ENCODE results near the gene TKT. TPM values are rescaled to one million over a fixed set of nuclear protein-coding genes. Genes with fewer than 3 reads are reported as not detected.

TKT gene, protein sequence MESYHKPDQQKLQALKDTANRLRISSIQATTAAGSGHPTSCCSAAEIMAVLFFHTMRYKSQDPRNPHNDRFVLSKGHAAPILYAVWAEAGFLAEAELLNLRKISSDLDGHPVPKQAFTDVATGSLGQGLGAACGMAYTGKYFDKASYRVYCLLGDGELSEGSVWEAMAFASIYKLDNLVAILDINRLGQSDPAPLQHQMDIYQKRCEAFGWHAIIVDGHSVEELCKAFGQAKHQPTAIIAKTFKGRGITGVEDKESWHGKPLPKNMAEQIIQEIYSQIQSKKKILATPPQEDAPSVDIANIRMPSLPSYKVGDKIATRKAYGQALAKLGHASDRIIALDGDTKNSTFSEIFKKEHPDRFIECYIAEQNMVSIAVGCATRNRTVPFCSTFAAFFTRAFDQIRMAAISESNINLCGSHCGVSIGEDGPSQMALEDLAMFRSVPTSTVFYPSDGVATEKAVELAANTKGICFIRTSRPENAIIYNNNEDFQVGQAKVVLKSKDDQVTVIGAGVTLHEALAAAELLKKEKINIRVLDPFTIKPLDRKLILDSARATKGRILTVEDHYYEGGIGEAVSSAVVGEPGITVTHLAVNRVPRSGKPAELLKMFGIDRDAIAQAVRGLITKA
- 391 and 446 TPM in 2 replicates for total RNA-seq (2022)
- Bru-seq, nascent RNA: percentile 88 among the genes with signal in this experiment
- BruChase-seq, experiment 1, labeled RNA remaining after a 6-hour chase: percentile 91 among the genes with signal in this experiment
- percentile 86 among the genes with signal in this experiment for BruChase-seq, experiment 2, labeled RNA remaining after a 2-hour chase
- long read RNA-seq, transcript TKT-208 (14 exons, 3,010 nt): major isoform, 116 of 160 reads
- long read RNA-seq, partial matches to known transcripts: 13 of 160 reads
- long read RNA-seq, other reads (novel, unspliced or antisense): 22 of 160 reads

DNA sequence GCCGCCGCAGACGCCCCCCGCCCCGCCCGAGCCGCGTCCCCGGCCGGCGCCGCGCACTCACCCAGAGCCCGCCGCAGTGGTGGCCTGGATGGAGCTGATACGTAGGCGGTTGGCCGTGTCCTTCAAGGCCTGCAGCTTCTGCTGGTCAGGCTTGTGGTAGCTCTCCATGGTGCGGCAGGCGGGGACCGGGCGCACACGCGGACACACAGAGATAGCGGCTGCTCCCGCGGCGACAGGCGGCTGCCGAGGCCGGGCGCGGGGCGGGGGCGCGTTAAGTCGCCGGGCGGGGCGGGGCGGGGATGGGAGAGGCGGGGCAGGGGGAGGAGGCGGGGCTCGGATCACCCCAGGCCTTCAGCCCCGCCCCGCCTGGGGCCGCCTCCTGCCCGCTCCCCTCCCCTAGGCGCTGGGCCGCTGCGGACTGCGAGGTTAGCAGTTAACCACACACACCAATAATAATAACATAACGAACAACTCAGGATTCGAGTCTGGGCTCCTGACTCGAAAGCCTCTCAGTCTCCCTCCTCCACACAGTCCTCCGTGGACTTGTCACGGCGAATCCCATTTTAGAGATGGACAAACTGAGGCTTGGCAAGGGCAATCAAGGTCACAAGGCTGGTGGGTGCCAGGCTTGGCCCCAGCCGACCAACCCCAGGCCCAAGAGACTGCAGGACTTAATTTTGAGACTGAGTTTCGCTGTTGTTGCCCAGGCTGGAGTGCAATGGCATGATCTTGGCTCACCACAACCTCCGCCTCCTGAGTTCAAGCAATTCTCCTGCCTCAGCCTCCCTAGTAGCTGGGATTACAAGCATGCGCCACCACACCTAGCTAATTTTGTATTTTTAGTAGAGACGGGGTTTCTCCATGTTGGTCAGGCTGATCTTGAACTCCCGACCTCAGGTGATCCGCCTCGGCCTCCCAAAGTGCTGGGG lies at the start of gene TKT:
Gene TKT, minus strand, starts transcription at position 248 of the 929 bp plus-strand sequence. Its CDS starts 80 bp downstream, at position 168.
- no TSS peak for BruUV-seq (replicated peaks)
- CTCF ChIA-PET: interaction anchor here (0.6 to 0.9 kb wide), 5 partner anchors 10 to 588 kb away, joined by 3 to 6 read pairs (median 4); no protein-coding TSS in a partner anchor

DNA sequence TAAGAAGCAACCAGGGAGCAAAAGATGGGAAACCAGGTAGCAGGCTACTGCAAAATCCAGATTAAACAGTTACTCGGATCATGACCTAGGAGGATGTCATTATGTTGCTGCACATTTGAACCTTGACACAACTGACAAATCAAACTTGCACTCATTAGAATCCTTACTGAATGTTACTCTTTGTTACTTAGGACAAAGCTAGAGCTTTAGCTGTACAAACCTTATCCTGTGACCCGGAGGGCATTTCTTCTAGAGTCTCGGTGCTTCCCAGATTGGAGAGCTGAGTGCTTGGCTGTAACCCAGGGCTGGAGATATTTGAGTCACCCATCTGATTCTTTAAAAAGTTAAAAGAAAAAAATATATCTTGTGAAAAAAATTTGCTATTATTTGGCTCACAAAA lies 48.1 kb upstream of the TKT start:
- no peak for DNase-seq
- Mint-ChIP-seq H3K27me3 (ENCODE audit: unreplicated experiment) (no peaks in the 10 kb centered on the region), H3K27ac (ENCODE audit: unreplicated experiment) (no peak overlapping the region), H3K9me3 (ENCODE audit: low read depth, unreplicated experiment) (no peaks in the 10 kb centered on the region), H3K36me3 (ENCODE audit: insufficient read depth, unreplicated experiment) (peaks cover 20% of the 10 kb centered on the region), H3K4me3 (ENCODE audit: low read depth, unreplicated experiment) (no peak overlapping the region), H3K4me1 (ENCODE audit: low read depth, unreplicated experiment) (no peaks in the 10 kb centered on the region)
- no TSS peak for BruUV-seq (replicated peaks)
- CTCF ChIA-PET: no interaction called here
- intact Hi-C loops (cut with micrococcal nuclease; ENCODE audit: unreplicated experiment): loop anchor here (10.0 kb wide), 1 partner anchor 231 kb away; no protein-coding TSS in a partner anchor
- TF ChIP-seq, protein P1, sequence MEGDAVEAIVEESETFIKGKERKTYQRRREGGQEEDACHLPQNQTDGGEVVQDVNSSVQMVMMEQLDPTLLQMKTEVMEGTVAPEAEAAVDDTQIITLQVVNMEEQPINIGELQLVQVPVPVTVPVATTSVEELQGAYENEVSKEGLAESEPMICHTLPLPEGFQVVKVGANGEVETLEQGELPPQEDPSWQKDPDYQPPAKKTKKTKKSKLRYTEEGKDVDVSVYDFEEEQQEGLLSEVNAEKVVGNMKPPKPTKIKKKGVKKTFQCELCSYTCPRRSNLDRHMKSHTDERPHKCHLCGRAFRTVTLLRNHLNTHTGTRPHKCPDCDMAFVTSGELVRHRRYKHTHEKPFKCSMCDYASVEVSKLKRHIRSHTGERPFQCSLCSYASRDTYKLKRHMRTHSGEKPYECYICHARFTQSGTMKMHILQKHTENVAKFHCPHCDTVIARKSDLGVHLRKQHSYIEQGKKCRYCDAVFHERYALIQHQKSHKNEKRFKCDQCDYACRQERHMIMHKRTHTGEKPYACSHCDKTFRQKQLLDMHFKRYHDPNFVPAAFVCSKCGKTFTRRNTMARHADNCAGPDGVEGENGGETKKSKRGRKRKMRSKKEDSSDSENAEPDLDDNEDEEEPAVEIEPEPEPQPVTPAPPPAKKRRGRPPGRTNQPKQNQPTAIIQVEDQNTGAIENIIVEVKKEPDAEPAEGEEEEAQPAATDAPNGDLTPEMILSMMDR (IDR thresholded peaks at IDR 0.05; ENCODE audit: unreplicated experiment): no peak

More for the DNA sequence above, at the start of gene TKT:
- H3K4me1 Mint-ChIP-seq (ENCODE audit: low read depth, unreplicated experiment): peaks cover 31% of the 10 kb centered on the region
- peak within 1 kb of the TSS; percentile 87 for H3K4me3 Mint-ChIP-seq (ENCODE audit: low read depth, unreplicated experiment)
- intact Hi-C loops (cut with micrococcal nuclease; ENCODE audit: unreplicated experiment): loop anchor here (2.0 kb wide), 1 partner anchor 17 kb away; no protein-coding TSS in a partner anchor
- H3K27me3 Mint-ChIP-seq (ENCODE audit: unreplicated experiment): no peaks in the 10 kb centered on the region
- TF ChIP-seq, protein P1 (IDR thresholded peaks at IDR 0.05; ENCODE audit: unreplicated experiment): no peak
- peaks cover 47% of the 10 kb centered on the region for H3K36me3 Mint-ChIP-seq (ENCODE audit: insufficient read depth, unreplicated experiment)
- no peaks in the 10 kb centered on the region for H3K9me3 Mint-ChIP-seq (ENCODE audit: low read depth, unreplicated experiment)
- DNase-seq: peak; percentile 86
- peak within 1 kb of the TSS; percentile 68 for H3K27ac Mint-ChIP-seq (ENCODE audit: unreplicated experiment)

DNA sequence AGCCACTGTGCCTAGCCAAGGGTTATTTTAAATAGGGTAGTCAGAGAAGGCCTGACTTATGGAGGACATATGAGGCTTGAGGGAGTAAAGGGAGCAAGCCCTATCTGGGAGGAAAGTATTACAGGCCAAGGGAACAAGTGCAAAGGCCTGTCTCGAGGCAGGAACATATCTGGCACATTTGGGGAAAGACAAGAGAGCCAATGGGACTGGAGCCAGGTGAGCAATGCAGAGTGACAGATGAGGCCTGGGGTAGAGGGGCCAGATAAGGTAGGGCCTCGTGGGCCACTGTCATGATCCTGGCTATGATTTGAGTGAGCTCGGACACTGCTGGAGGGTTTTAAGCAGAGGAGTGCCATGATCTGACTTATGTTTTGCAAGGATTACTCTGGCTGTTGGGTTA lies 47.7 kb upstream of the TKT start:
- Mint-ChIP-seq H3K36me3 (ENCODE audit: insufficient read depth, unreplicated experiment) (peaks cover 17% of the 10 kb centered on the region), H3K27me3 (ENCODE audit: unreplicated experiment) (no peaks in the 10 kb centered on the region), H3K9me3 (ENCODE audit: low read depth, unreplicated experiment) (no peaks in the 10 kb centered on the region), H3K4me1 (ENCODE audit: low read depth, unreplicated experiment) (no peaks in the 10 kb centered on the region), H3K27ac (ENCODE audit: unreplicated experiment) (no peak overlapping the region), H3K4me3 (ENCODE audit: low read depth, unreplicated experiment) (no peak overlapping the region)
- intact Hi-C loops (cut with micrococcal nuclease; ENCODE audit: unreplicated experiment): loop anchor here (10.0 kb wide), 1 partner anchor 231 kb away; no protein-coding TSS in a partner anchor
- CTCF ChIA-PET: no interaction called here
- TF ChIP-seq, protein P1 (IDR thresholded peaks at IDR 0.05; ENCODE audit: unreplicated experiment): no peak
- no TSS peak for BruUV-seq (replicated peaks)
- DNase-seq: no peak
